Cardiac septum (tissue), 1 donor: ENCODE measurements around the gene ITGA1. TPM values are rescaled to one million over a fixed set of nuclear protein-coding genes. Genes with fewer than 3 reads are reported as not detected.

ENCODE experiments used
- DNase-seq: peaks from one replicate; pipeline ENCODE4 v3.0.0-alpha.2; 2020; ENCODE audit warnings: low spot score
- intact Hi-C: fragments of 100-400 bp; cut with DNase I; formaldehyde crosslinking; loops from one replicate; pipeline ENCODE4 v1.14.0; 2022
- total RNA-seq: library from RNA; stranded (reverse); fragmentation: NEBNext Ultra II Directional; extraction: Animal tissue kit (Norgen Biotek cat#: 25700); gene quantifications from one replicate; pipeline ENCODE4 v1.2.1, GENCODE V29; 2021
- donor health status: DM: no; HTN: no; CAD: no.

The ITGA1 gene
- total RNA-seq, 1 donor from 2014 or later, result 40.3 TPM

DNA sequence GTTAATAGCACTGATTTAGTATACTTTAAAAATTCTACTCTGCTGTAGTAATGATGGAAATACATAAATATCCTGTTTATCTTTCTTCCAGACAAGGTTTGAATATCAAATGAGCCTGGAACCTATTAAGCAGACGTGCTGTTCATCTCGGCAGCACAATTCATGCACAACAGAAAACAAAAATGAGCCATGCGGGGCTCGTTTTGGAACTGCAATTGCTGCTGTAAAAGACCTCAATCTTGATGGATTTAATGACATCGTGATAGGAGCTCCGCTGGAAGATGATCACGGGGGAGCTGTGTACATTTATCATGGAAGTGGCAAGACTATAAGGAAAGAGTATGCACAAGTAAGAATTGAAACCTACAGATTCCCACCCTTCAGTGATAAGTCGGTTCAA is 122.4 kb downstream of the ITGA1 start:
- intact Hi-C loops, result loop anchor here (10.0 kb wide), 1 partner anchor 245 kb away; no protein-coding TSS in a partner anchor
- DNase-seq, result no peak

DNA sequence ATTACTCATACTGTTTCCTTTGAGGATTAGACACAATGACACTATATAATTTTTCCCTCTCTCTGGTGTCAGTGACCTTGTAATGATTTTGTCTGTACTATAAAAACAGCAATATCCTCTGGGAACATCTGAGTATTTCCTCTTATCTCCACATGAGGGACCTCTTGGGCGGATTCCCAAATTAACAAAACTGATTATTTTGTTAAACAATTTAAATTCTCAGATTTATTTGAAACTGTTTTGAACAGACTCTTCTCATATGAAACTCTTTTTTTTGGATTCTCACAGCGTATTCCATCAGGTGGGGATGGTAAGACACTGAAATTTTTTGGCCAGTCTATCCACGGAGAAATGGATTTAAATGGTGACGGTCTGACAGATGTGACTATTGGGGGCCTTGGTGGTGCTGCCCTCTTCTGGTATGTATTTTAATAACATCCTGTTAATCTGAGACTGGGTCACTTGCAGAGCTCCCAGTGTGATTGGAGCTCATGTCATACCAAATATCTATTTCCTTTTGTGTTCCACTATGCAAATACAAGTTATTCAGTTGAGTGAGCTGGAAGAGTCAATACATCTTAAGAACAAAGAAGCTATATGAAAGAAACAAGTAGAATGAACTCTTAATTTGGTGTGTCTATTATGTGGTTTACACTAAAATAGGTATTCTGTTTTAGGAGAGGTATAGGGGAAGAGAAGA is 127.6 kb downstream of the ITGA1 start:
- intact Hi-C loops, result loop anchor here (2.0 to 10.0 kb wide), 3 partner anchors 127 to 251 kb away; no protein-coding TSS in a partner anchor
- DNase-seq, result no peak

DNA sequence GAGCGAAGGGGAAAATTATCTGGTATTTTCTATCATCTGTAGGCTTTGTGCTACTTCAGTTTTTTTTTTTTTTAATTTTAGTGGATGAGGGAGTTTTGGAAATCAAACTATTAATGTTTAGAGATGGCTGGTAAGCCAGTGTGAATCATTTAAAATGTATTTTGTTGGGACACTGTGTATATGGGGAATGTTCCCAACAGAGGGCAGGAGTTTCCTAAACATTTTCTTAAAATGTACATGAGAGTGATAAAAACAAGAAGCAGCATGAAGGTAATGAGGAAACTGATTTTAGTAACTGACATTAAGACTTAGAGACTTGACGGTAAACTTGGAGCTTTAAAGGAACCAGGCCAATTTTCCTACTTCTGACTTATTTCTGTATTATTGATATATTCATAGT is 133.2 kb downstream of the ITGA1 start:
- DNase-seq, result no peak
- intact Hi-C loops, result no loop called here

DNA sequence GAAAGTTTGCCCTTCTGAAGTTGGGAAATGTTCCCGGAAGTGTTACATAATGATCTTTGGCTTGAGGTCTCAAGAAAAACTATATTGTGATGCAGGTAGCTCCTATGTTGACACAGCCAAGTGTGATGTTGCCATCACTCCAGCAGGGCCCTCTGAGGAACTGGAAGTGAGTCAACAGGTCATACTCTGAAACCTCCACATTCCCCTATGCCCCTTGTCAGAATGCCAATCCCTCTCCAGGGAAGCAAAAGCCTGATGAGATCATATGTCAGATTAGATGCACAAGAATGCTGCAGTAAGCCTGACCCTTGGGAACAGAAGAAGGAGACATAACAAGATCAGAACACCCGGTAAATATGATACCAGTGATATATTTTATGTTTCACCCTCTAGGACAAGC is 134.7 kb downstream of the ITGA1 start:
- DNase-seq, result no peak
- intact Hi-C loops, result no loop called here

DNA sequence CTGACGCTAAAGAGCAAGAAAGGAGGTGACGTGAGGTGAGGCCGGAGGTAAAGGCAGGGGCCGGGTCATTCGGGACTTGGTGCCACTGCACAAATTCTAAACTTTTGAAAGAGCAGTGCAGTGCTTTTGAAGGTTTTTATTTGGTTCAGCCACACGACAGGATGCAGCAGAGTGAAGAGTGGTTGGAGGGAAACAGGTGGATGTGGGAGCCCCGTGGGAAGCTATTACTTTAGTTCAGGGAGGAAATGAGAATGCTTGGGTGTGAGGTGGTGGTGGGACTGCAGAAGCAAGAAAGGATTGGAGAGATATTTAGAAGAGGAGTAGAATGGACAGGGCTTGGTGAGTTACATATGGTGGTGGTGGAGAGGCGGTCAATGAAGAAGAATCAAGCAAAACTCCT is 136.7 kb downstream of the ITGA1 start:
- DNase-seq, result no peak
- intact Hi-C loops, result no loop called here

DNA sequence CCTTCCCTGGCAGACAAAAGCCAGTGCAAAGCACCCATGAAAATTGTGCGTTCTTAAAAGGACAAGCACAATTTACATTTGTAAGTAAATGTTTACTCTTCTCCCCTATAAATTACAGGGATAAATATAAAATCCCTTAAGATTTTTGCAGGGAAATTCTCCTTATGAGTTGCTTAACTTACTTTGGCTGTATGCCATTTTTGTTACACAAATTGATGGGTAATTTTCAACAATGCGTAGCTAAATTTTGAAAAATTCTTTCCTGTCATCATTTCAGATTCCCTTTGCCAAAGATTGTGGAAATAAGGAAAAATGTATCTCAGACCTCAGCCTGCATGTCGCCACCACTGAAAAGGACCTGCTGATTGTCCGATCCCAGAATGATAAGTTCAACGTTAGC is 137.3 kb downstream of the ITGA1 start:
- DNase-seq, result no peak
- intact Hi-C loops, result no loop called here

DNA sequence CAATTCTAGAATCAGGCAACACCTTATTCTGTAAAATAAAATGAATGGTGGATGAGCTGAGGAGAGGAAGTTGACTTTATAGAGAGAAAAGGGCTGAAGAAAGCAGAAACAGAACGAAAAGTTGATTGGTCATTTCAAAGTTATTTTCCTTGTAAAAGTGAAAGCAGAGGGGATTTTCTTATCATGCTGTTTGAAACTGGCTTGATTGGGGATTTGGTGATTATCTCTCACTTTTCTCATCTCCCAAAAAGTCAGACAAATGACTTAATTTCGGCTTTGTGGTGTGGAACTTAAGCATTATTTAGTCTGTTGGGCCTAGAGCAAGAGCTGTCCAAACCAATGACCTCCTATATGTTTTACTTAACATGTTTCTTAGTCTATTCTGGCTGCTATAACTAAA is 141.0 kb downstream of the ITGA1 start:
- intact Hi-C loops, result no loop called here
- no peak for DNase-seq

DNA sequence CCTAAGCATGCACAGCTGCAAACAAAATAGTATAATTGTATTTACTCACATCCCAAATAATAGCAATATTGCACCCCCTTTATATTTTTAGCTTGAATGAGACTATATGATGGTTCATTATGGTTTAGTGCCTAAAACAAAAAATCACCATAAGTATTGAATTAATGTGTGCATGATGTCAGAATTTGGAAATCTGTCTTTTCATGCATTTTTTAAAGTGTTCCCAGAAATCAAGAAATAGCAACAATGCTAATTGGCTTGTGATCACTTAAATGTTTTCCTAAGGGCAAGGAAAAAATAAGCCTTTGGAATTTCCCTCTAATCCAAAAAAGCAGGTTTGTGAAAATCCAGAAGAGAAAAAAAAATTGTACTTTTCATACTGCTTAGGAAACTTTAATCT is 150.5 kb downstream of the ITGA1 start:
- DNase-seq, result no peak
- intact Hi-C loops, result no loop called here

DNA sequence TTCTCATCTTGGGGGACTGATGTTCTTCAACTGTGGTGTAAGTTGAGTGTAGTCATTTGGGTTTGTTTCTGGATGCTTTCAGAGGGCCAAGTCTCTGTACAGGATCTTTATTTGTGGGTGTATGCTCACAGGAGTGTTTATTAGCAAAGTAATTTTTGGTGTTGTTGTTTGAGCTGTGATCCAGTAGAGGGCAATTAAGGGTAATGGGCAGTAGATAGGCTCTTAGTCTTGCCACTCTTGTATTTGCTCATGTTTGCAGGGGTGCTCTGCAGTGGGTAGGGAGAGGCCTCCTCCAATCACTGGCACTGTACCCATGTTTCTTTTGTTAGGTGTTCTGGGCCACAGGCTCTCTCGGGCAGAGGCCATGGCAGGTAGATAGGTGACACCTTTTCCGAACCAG is 155.6 kb downstream of the ITGA1 start:
- DNase-seq, result no peak
- intact Hi-C loops, result no loop called here

DNA sequence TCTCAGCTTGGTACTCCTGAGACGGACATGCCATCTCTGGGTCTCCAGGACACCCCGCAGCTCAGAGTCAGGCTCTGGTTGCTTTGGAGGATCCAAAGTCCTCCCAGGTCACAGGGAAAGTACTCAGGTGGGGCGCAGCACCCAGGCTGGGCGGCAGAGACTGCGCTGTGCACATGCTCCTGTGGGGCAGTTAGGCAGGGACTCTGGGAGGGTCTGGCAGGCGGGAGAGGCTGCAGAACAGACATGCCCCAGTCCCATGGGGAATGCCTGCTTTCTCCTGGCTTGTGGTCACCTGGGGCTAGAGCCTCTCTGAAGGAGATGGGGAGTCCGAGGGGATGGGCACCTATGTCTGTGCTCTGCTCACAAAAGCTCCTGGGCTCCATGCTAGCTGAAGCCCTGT is 156.1 kb downstream of the ITGA1 start:
- no peak for DNase-seq
- intact Hi-C loops, result no loop called here

DNA sequence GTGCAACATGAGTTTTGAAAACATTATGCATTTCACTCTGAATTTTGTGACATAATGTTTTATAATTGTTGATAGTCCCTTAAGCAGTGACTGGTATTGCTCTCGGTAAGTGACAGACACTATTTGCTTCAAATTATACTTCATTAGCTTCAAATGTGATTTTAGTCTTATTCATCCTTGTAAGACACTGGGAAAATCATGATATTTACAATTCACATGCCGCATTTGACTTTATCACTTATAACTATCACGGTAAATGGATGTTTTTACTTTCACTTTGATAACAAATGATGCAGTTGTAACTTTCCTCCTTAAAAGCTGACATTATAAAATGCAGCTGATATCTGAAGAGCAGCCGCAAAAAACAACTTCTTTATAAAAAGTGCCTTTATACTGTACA is 157.3 kb downstream of the ITGA1 start:
- no peak for DNase-seq
- intact Hi-C loops, result no loop called here

DNA sequence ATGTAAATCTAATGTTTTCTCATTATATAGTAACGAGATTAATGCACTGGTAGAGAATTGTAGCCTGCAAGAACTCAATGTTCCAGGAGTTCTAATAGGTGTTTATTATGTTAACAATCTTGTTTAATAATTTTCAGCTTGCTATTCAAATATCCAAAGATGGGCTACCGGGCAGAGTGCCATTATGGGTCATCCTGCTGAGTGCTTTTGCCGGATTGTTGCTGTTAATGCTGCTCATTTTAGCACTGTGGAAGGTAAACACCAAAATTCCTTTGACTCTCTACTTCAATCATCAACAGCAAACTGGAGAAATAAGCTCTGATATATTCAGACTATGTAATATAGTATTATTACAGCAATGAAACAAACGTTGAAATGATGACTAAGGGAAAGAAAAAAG is 159.5 kb downstream of the ITGA1 start:
- DNase-seq, result no peak
- intact Hi-C loops, result no loop called here

DNA sequence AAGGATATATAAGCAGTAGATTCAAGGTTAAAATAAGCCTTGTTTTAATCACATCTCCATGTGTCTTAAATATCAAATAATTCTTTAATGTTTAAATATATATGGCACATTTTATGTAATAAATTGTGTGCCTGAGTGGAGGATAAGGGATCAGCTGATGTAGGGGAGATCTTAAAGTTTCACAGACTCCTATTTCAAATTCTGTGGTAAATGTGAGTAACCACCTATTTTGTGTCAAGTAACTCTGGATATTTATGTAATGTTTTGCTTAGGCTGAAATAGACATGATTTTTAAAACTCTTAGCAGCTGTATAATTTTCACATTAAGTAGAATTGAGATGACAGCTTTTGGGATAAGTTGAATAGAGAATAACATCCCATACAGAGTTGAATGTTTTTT is 160.1 kb downstream of the ITGA1 start:
- DNase-seq, result no peak
- intact Hi-C loops, result no loop called here

DNA sequence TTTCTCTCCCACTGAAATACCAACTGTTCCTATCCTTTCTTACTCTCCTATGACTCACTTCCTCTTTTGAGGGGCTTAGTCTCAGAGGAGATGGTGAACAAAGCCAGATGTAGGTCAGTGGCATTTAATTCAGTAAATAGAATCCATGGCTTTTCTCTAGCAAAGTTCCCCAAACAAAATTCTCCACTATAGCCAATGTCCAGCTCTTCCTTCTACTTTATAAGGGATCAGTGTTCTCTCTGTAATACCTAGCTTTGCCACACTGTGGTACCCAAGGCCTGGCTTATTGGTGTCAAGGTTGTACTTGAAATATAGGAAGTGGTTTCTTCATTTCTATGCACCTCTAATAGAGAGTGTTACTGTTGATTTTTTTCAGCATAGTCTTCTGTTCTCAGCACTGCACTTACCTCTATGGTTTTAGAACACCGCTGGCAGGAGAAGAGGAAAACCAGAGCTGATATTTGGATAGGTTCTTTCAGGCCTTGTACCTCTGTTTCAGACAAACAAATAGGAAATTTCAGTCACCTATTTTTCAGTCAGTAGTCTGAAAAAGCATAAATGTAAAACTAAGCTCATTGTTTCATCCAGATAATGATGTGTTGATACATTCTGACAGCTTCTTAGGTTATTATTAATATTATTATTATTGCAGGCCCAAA is 160.8 kb downstream of the ITGA1 start:
- DNase-seq, result no peak
- intact Hi-C loops, result no loop called here

DNA sequence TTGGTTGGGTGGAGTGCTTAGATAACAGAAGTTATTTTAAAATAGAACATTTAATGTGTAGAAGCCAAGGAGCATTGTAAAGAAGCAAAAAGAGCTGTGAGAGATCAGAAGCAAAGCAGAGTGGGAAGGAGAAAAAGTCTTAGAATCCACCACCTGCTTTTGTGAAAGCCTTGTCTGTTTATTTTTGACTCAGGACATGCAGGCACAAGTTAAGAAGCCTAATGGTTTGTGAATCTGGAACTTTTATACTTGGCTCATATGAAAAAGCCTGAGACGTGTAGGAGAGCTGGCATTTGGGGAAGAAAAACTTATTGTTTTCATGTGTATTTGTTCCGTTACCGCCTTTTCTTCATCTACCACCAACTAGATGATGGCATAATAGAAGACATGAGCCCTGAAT is 163.0 kb downstream of the ITGA1 start:
- intact Hi-C loops, result loop anchor here (5.0 kb wide), 1 partner anchor 37 kb away; the partner anchor contains the start of gene ITGA2
- no peak for DNase-seq

DNA sequence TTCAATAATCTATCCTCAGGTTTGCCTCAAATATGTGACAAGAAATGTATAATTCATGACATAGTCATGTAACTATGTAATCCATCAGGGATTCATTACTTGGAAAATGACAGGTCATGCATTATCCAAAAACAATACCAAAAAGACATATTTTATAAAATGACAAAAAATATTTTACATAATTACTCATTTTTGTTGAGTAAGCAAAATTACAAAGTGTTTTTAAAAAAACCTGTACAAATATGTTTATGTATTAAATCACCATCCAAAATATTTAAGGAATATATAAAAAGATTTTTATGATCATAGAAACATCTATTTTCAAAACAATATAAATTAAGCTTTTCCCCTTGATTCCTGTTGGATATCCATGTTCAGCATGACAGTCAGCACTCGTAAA is 164.8 kb downstream of the ITGA1 start:
- no peak for DNase-seq
- intact Hi-C loops, result loop anchor here (5.0 kb wide), 1 partner anchor 35 kb away; the partner anchor contains the start of gene ITGA2

DNA sequence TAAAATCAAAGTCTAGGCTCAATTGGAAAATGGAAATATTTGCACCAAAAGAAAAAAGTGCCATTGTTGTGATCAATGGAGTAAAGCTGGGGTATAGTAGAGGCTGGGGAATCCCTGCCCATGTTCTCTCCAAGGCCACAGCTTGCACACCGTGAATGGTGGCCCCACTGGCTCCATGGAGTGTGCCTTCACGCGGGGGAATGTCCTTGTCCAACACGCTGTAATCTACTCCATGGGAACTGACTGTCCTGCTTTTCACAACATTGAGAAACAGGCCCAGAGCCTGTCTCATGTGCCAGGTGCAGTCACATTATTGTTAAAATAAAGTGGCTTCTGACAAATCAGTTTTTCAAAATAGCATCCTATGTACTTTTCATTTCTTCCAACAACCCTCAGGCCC is 168.3 kb downstream of the ITGA1 start:
- intact Hi-C loops, result no loop called here
- no peak for DNase-seq

DNA sequence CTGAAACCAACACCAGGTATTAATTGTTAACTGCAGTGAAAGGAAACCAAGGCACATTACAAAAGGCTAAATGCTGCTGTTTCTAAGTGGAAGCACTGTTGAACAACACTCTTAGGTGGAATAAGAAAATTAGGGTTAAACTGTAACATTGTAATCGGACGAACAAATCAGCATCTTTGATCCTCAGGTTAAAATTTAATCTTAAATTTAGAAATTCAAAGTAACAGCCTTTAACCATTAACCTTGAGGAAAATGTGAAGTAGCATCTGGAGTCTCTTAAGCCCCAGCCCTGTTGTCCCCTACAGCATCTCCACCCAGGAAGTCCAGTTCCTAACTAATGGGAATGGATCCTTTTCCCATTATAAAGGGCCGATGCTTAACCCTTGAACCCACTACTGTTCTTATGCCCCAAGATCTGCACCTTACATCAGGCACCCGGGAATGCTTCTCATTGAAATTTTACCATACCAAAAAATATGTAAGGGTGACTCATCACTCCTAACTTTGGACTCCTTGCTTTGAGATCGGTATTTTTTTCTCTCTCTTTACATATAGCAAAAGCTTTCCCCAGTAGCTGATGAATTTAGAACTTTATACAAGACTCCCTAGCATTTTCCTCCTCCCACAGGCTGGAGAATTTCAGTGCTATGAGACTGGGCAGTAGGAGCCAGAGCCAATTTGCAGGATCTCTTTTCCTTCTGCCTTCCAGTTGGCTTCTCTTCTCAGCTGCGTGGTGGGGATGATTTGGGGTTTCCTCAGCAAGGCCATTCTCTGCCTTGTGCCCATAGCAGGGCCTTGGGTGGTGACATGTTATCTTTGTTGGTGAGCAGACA is 169.4 kb downstream of the ITGA1 start:
- intact Hi-C loops, result no loop called here
- no peak for DNase-seq

DNA sequence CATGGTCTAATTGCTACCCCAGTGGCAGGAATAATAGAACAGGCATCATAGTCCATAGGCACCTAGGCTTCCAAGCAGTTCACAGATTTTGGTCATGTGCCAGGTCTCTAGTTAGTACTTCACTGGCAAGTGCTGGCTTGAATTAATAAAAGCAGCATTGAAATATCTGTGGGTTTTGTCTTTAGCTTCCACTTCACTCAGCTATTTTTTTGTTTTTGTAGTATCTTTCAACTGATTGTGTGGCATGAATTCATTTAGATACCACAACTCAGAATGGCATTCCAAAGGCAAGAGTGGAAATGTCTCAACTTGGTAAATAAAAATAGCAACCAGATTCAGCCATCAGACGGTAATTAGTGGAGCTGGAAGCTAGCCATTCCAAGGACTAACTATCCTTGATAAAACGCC is 173.6 kb downstream of the ITGA1 start:
- intact Hi-C loops, result no loop called here
- no peak for DNase-seq

DNA sequence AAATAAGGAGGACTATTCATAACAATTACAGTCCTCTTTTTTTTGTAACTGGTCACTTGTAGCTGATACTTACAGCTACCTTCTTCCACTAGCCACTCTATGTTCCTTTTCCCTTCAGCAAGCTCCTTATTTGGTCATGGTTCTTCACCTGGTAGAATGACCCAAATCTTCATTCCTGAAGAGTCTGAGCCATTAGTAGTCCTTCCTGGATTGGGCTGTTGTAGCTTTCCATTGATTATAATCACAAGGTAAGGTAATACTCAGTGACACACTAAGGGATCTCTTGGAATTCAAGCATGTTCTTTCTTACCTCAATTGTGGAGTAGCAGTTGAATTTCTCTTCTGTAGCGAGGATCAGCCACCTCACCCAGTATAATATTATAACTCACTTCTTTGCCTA is 175.9 kb downstream of the ITGA1 start:
- no peak for DNase-seq
- intact Hi-C loops, result no loop called here

DNA sequence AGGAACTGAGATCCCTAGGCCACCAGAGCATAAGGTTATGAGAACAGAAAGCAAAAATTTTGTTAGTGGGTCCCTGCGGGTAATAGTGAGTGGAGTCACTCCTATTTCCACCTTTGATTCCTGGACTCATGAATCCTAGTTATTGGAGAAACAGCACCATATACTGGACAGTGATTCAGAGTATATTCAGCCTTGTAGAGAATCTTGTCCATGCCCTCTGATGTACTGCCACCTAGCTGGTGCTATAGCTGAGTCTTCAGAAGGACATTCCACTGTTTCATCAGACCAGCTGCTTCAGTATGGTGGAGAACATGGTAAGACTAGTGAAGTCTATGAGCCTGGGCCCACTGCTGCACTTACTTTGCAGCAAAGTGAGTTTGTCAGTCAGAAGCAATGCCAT is 176.4 kb downstream of the ITGA1 start:
- intact Hi-C loops, result no loop called here
- no peak for DNase-seq
